HepG2 (cell line): Measurements from ENCODE around the gene CISTR. TPM values are rescaled to one million over a fixed set of nuclear protein-coding genes. Genes with fewer than 3 reads are reported as not detected.

Source experiments
- ATAC-seq: fragments of 200-7000 bp; cut with Tn5 transposase; 3 replicates; pipeline ENCODE4 v1.9.1; 2020; ENCODE audit warnings: mild to moderate bottlenecking, moderate library complexity
- BruUV-seq: library from RNA; stranded (reverse); fragments of 400-500 nt; replicated peaks from 2 replicates; lab custom pipeline; 2021; lab: Mats Ljungman, UMichigan
- CTCF ChIA-PET: fragments of 300-600 bp; formaldehyde crosslinking; extraction: SDS; loops from one replicate; lab custom pipeline; 2021; ENCODE audit warnings: low total read pairs, inconsistent platforms, low intra/inter-chr PET ratio; lab: Yijun Ruan, JAX
- POLR2A ChIA-PET: fragments of 350-600 bp; sonication (Branson Sonifier 250); formaldehyde crosslinking; loops from one replicate; lab custom pipeline; 2020; ENCODE audit warnings: antibody characterized with exemption, inconsistent platforms; lab: Yijun Ruan, JAX
- DNase-seq: peaks from one replicate; pipeline ENCODE4 v3.0.0-alpha.2; 2015; ENCODE audit warnings: low spot score
- FAIRE-seq: peaks from 3 replicates; lab custom pipeline; 2011; peaks lifted over from hg19 to GRCh38; lab: Jason Lieb, UNC
- H2AFZ ChIP-seq: one replicate; pipeline ENCODE4 v1.6.1; 2011; ENCODE audit warnings: low read length, inconsistent platforms
- H3K27ac ChIP-seq: fragments of 300-600 bp; 3 replicates; pipeline ENCODE4 v1.8.0; 2011; ENCODE audit warnings: mixed run types, mild to moderate bottlenecking, mixed read lengths, low read length, inconsistent platforms; ENCODE audit not compliant: insufficient read depth; ENCODE audit errors: extremely low read length
- H3K27me3 ChIP-seq, 2 experiments: fragments of 200-600 bp in 1 of 2; 2 replicates in 1 of 2; 3 replicates in 1 of 2; pipeline versions ENCODE4 v1.6.0 to v1.8.0; 2011; ENCODE audit warnings: low read length in 2 of 2, mild to moderate bottlenecking in 2 of 2, moderate library complexity in 2 of 2, inconsistent platforms in 1 of 2; ENCODE audit not compliant: insufficient read depth in 2 of 2, control insufficient read depth in 1 of 2
- H3K36me3 ChIP-seq, 2 experiments: fragments of 200-600 bp in 1 of 2; replicated peaks in 1 of 2; 2 replicates in 1 of 2; 3 replicates in 1 of 2; pipeline versions ENCODE4 v1.5.1 to v1.8.0; 2011; ENCODE audit warnings: low read length in 2 of 2, inconsistent platforms in 1 of 2; ENCODE audit not compliant: insufficient read depth in 2 of 2, control insufficient read depth in 1 of 2
- H3K4me1 ChIP-seq: 2 replicates; pipeline ENCODE4 v1.5.1; 2012; ENCODE audit warnings: low read length, inconsistent platforms; ENCODE audit not compliant: insufficient read depth
- H3K4me2 ChIP-seq: 2 replicates; pipeline ENCODE4 v1.6.0; 2011; ENCODE audit warnings: low read depth, low read length, inconsistent platforms
- H3K4me3 ChIP-seq, 3 experiments: fragments of 200-600 bp in 1 of 3; sonication (generic), shearing (Covaris generic) in 1 of 3; replicated peaks in 1 of 3; 2 replicates each; pipeline ENCODE4 v1.5.1; 2011 to 2016; ENCODE audit warnings: low read length in 3 of 3, inconsistent platforms in 2 of 3, low read depth in 2 of 3, mild to moderate bottlenecking in 2 of 3, control low read depth in 1 of 3, mixed read lengths in 1 of 3; ENCODE audit not compliant: insufficient read depth in 1 of 3
- H3K79me2 ChIP-seq: one replicate; pipeline ENCODE4 v1.6.1; 2011; ENCODE audit warnings: low read length, inconsistent platforms; ENCODE audit not compliant: insufficient read depth
- H3K9ac ChIP-seq: 2 replicates; pipeline ENCODE4 v1.6.0; 2011; ENCODE audit warnings: mild to moderate bottlenecking, low read depth, low read length, inconsistent platforms; ENCODE audit not compliant: insufficient read depth
- H3K9me3 ChIP-seq: 2 replicates; pipeline ENCODE4 v1.5.1; 2012; ENCODE audit warnings: mild to moderate bottlenecking, low read length
- H4K20me1 ChIP-seq: 2 replicates; pipeline ENCODE4 v1.6.0; 2011; ENCODE audit warnings: inconsistent platforms, mild to moderate bottlenecking, low read length, moderate library complexity; ENCODE audit not compliant: insufficient read depth
- BCL6 ChIP-seq: IDR thresholded peaks from 2 replicates; pipeline ENCODE4 v1.6.1; 2016; ENCODE audit warnings: missing genetic modification reagents, missing compliant biosample characterization
- E2F5 ChIP-seq: sonication (generic); formaldehyde crosslinking; conservative IDR thresholded peaks from 2 replicates; pipeline ENCODE4 v1.4.0; 2020; ENCODE audit warnings: missing genetic modification reagents
- HOXA5 ChIP-seq: sonication (generic); formaldehyde crosslinking; IDR thresholded peaks from 2 replicates; pipeline ENCODE4 v1.4.0; 2020; ENCODE audit warnings: missing genetic modification reagents
- REXO4 ChIP-seq: sonication (generic); formaldehyde crosslinking; IDR thresholded peaks from 2 replicates; pipeline ENCODE4 v1.8.0; 2022; ENCODE audit warnings: missing genetic modification reagents, mild to moderate bottlenecking, borderline replicate concordance
- WGBS: methylation state at CpG from one replicate; pipeline ENCODE4 v1.1.6; 2017; ENCODE audit warnings: low lambda C conversion rate; 5-methylcytosine and 5-hydroxymethylcytosine counted together
- in situ Hi-C: cut with HindIII; loops from 2 replicates; pipeline ENCODE4 v1.10.0; 2017; ENCODE audit warnings: low pct_unique_long_range_greater_than_20kb; ENCODE audit not compliant: extremely low pct_ligation_motif_present
- intact Hi-C: fragments of 100-400 bp; cut with micrococcal nuclease; formaldehyde crosslinking; loops from one replicate; pipeline ENCODE4 v1.10.0; 2022; ENCODE audit not compliant: unreplicated experiment
- polyA plus RNA-seq, 8 experiments: library from polyadenylated mRNA; depleted of rRNA in 3 of 8; stranded (reverse) in 7 of 8; unstranded in 1 of 8; fragments of >200 nt; fragmentation: Illumina TruSeq in 4 of 8; extraction: Trizol in 4 of 8; gene quantifications; 2 replicates each; pipeline versions ENCODE4 v1.2.1 to v1.2.3, GENCODE V29; 2011 to 2016; ENCODE audit warnings: low read depth in 4 of 8, missing spikeins in 1 of 8, mixed read lengths in 1 of 8; ENCODE audit not compliant: insufficient read depth in 1 of 8
- total RNA-seq, 5 experiments: library from RNA; depleted of rRNA; stranded (reverse); fragments of >200 nt; fragmentation: Illumina TruSeq; extraction: Trizol; gene quantifications; 2 replicates each; pipeline ENCODE4 v1.2.3, GENCODE V29; 2016; ENCODE audit warnings: low read depth in 1 of 5

CISTR gene
- total and polyA plus RNA-seq, 2 of the 13 experiments (the other 11 are each of a cell fraction or from before 2014, with no cell fraction given), result not detected

- H3K79me2 ChIP-seq, result no peaks in the 10 kb centered on the region
- 0% methylated on average over 1 of the region's 1 CpG for WGBS
- H3K27ac ChIP-seq, result no peak overlapping the region
- ATAC-seq (no peak), DNase-seq (no peak)
- no peaks in the 10 kb centered on the region for H3K9me3 ChIP-seq
- TF ChIP-seq BCL6 (CRISPR knock-in tag) (0 out of 2 replicates have a peak, but pooled peaks have one; percentile 10), E2F5 (no peak)
- TF ChIP-seq, all 625 proteins: peak for 1
- Histone ChIP-seq H3K4me3 (no peak overlapping the region), H3K4me1 (no peaks in the 10 kb centered on the region), H2AFZ (no peak overlapping the region), H4K20me1 (no peaks in the 10 kb centered on the region), H3K9ac (no peak overlapping the region), H3K36me3 (no peaks in the 10 kb centered on the region), H3K27me3 (peaks cover 4 to 37% of the 10 kb centered on the region in 2 experiments), H3K4me2 (no peak overlapping the region)
- BruUV-seq, result no TSS peak
- intact Hi-C loops, result no loop called here
- ChIA-PET POLR2A (no interaction called here), CTCF (interaction anchor here (12.4 kb wide), 1 partner anchor 39 kb away, joined by 216 read pairs; no protein-coding TSS in a partner anchor)
- no peak for FAIRE-seq
- in situ Hi-C loops, result no loop called here
Measured at GRCh38 chr12:53706080-53706479, 45.7 kb downstream of the CISTR start.

GRCh38 chr12:53703756-53704155 lies 48.0 kb downstream of the CISTR start:
- ATAC-seq (no peak), FAIRE-seq (no peak), DNase-seq (no peak)
- Histone ChIP-seq H3K79me2 (no peaks in the 10 kb centered on the region), H3K4me2 (no peak overlapping the region), H3K27me3 (peaks cover 4 to 44% of the 10 kb centered on the region in 2 experiments), H2AFZ (no peak overlapping the region), H3K36me3 (no peaks in the 10 kb centered on the region), H3K9me3 (no peaks in the 10 kb centered on the region), H4K20me1 (no peaks in the 10 kb centered on the region), H3K4me3 (no peak overlapping the region), H3K27ac (no peak overlapping the region), H3K9ac (no peak overlapping the region), H3K4me1 (no peaks in the 10 kb centered on the region)
- intact Hi-C loops, result no loop called here
- no peak for TF ChIP-seq HOXA5 (CRISPR knock-in tag)
- no peak for TF ChIP-seq REXO4 (CRISPR knock-in tag)
- in situ Hi-C loops, result loop anchor here (5.0 kb wide), 1 partner anchor 39 kb away; no protein-coding TSS in a partner anchor
- 17% methylated on average over 4 of the region's 4 CpGs for WGBS
- no TSS peak for BruUV-seq
- POLR2A ChIA-PET, result no interaction called here
- CTCF ChIA-PET, result interaction anchor here (12.4 kb wide), 1 partner anchor 41 kb away, joined by 216 read pairs; no protein-coding TSS in a partner anchor
